Mucosa of gallbladder (tissue), 1 donor: ENCODE measurements around the gene VMA21. TPM values are rescaled to one million over a fixed set of nuclear protein-coding genes. Genes with fewer than 3 reads are reported as not detected.

Experiments used
- DNase-seq: peaks from one replicate; pipeline ENCODE4 v3.0.0-alpha.2; 2020; ENCODE audit warnings: low spot score
- total RNA-seq: library from RNA; stranded (reverse); gene quantifications from one replicate; pipeline ENCODE4 v1.2.1, GENCODE V29; 2021
- donor health status: DM: no; HTN: no; CAD: no.

VMA21 gene
- total RNA-seq = 20.9 TPM

DNA sequence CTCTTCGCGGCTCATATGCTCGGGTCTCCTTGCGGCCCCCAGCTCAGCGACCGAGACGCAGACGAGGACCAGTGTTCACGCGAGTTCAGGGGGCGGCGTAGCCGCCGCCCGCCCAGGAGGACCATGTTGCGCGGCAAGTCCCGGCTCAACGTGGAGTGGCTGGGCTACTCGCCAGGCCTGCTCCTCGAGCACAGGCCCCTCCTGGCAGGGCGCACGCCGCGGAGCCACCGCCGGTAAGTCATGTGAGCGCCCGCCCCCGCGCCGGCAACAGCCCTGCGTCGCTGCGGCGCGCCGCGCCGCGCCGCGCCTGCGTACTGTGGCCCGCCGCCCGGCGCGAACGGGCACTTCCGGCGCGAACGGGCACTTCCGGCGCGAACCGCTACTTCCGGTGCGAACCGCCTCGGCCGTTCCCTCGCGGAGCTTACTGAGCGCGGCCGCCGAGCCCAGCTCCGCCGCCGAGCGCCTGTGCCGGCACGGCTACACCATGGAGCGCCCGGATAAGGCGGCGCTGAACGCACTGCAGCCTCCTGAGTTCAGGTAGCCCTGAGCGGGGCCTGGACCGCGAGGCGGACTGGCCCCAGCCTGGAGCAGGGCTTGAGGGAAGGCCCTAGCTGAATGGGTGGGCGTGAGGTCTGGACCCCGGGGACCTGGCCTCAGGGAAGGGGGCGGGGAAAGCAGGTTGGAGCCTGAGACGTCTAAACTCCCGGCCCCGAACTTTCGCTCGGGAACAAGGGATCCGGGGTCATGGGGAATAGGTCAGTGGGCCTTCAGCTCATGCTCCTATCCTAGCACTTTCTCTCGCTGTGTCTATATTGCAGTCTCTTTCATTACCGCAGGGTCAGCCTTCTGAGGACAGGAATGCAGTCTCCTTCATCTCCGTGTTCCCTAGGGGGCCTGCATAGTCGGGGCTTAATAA lies at the start of gene VMA21:
TSS of gene VMA21 (plus strand) at position 382 of the 916 bp plus-strand sequence. CDS start at position 485, 103 bp downstream.
- DNase-seq = peak; percentile 84

DNA sequence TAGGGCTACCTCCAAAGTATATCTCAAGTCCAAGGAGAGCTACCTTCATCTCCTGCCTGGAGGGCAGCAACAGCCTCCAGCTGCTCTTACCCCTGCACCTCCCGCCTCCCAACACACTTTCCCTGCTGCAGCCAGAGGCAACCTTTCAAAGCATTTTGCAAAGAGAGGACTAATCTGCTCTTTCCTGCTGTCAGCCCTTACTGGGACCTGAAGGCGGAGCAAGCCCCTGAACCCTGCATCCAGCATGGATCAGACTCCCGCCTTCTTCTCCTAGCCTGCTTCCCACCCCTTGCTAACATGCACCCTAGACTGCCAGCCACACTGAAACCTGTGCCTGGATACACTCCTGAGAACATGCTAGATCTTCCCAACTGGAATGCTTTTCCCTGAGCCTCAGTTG lies 37.7 kb upstream of the VMA21 start:
- no peak for DNase-seq

DNA sequence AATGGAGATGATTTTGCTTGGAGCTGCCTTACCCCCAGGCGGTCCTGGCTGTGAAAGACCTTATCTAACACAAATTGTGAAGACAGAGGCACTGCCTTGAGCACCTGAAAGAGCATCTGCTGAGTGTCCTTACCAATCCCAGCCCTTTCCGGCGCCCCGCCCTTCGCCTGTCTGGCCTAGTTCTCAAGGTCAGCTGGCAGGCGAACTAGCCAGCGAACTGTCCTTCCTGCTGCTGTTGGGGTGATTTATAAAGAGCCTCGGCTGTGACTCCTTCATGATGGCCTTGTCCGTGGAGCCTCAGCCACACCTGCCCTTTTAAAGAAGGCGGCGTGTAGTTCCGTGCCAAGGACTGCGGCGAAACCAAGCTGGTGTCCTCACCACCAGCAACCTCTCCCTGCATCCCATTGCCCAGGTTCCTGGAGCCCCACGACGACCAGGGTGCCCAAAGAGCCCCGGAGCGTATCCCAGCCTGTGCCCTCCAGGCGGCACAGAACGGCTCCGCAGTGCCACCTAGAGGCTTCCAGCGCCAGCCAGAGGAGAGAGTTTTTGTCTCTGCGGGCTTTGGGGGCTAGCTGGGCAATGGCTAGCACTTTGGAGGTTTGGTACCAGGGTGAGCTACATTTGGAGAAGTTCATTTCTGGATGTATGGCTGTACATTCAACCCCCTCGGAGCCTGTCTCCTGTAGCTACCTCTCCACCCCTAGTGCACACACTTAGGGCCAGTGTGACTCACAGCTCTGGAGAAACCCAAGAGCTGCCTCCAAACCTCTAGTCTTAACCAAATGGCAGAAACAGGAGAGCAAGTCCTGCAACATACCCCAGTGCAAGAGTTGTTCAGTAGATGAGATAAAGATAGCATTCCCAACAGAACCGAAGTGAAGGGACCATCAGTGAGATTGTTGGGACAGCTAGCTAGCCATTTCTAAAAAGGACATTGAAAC lies 36.8 kb upstream of the VMA21 start:
- no peak for DNase-seq

DNA sequence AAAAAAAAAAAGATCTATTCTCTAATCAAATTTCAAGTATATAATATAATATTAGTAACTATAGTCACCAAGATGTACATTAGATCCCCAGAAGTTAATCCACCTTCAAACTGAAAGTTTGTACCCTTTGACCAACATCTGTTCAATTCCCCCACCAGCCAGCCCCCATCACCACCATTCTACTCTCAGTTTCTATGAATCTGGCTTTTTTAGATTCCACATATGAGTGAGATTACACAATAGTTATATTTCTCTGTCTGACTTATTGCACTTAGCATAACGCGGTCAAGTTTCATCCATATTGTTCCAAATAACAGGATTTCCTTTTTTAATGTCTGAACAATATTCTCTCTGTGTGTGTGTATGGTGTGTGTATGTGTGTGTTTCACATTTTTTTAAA lies 33.7 kb upstream of the VMA21 start:
- DNase-seq = no peak

DNA sequence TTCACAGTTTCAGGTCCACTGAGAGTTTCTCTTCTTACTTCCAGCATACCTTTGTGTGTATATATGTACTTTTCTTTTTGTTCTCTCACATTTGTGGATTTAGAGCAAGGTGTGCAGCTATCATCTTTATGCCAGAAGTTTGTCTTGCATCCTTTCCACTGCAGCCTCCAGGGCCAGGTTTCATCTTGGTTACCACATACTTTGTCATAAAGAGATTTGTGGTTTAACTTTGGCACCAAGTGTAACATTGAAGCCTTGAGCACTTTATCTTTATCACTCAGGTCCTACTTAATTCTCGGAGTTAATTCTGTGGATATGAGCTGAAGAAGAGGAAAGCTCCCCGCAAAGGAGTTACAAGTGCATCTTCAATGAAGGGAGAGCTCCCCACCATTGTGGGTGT lies 31.4 kb upstream of the VMA21 start:
- no peak for DNase-seq

DNA sequence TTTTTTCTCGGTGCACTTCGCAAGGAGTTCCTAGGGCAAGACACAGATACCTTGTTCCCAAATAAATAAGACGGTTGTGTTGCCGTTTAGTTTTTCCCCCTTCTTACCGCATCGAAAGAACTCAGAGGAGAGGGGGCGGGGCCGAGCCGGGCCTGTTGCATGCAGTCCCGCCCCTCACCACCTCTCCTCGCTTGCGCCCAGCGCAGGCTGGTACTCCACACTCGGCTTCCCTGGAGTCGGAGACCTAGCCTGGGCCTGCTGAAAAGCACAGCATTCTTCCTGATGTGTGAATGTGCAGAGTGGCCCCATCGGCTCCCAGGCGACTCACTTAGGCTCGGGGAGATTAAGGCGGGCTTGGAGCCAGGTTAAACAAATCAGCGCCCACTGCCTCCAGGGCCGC lies 26.1 kb upstream of the VMA21 start:
- no peak for DNase-seq

DNA sequence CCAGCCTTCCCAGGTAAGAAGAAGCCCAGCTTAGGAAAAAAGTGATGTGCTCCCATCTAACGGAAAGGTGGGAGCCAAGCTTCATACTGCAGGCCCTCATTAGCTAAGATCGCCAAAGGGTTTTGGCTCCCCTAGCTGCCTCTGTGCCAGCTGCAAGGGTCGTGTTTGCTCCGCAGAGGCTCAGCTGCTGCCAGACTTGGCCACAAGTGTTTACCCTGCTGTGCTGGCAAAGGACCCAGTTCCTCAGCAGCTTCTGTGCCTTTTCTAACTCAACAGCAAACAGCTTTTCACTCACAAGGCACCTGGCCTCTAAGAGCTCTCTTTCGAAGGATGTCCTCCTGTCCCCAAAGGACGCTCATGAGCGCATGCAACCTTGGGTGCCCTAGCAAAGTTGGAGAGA lies 12.2 kb upstream of the VMA21 start:
- DNase-seq = no peak

- no peak for DNase-seq
Measured at GRCh38 chrX:151386838-151387459, 10.1 kb upstream of the VMA21 start.

DNA sequence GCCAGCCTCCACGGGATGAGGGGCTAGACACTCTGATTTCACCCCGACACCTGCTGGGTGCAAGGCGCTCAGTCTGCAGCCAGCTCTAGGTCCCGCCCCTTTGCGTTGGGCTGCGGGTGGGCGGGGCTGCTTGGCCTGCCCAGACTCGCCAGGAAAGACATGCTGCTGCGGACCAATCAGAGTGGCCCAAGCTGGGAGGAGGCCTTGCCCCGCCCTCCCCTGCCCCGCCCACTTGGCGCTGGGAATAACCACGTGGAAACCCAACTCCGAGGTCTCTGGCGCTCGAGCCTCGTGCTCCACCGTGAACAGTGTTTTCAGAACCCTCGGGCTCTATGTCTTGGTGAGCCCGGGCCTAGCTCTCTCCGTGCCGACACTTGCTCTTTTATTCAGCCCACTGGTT lies 5.3 kb upstream of the VMA21 start:
- DNase-seq = no peak

- no peak for DNase-seq
Measured at GRCh38 chrX:151393514-151393913, 3.5 kb upstream of the VMA21 start.

- no peak for DNase-seq
Measured at GRCh38 chrX:151396042-151396824, 773 bp upstream of the VMA21 start.

DNA sequence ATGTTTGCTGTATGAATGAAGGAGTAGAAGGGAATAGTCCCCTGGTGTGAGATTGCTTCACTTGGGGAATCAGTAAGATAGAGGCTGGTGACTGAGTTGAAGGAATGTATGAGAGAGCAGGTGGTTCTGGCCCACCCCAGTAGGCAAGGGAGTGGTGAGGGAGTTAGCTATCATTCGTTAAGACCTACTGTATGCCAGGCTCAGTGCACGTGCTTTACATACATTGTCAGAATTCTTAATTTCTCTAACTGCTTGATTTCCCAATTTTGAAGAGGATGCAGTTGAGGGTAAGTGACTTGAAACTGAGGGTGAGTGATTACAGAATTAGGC lies 700 bp downstream of the VMA21 start:
- DNase-seq = no peak

DNA sequence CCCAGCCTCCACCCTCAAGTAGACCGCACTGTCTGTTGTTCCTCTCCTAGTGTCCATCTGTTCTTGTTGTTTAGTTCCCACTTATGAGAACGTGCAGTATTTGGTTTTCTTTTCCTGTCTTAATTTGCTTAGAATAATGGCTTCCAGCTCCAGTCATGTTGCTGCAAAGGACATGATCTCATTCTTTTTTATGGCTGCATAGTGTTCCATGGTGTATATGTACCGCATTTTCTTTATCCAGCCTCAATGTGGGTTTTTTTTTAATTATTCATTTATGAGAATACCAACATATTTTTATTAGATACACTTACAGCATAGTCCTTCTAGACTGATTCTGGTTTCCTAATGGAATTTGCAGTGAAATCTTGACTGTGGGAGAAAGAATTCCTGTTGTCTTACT lies 1.3 kb downstream of the VMA21 start:
- no peak for DNase-seq

DNA sequence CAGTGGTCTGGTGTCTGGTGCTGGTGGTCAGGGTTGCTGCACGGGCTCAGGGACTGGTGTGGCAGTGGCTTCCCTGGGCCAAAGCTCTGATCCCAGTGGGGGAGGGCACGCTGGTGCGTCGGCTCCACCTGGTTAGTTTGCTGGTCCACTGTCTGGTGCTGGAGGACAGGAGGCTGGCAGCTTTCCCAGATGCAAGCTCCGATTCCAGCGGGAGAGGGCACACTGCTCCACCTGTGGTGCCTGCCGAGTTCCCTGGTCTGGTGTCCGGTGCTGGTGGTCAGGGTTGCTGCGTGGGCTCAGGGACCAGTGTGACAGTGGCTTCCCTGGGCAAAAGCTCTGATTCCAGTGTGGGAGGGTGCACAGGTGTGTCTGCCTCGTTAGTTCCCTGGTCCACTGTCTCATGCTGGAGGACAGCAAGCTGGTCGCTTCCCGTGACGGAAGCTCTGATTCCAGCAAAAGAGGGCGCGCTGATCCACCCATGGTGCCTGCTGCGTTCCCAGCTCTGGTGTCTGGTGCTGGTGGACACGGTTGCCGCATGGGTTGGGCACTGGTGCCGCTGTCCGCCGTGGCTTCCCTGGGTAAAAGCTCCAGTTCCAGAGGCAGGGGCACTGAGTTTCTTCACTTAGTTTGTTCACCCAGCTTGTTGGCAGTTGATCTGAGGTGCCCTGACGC lies 5.8 kb downstream of the VMA21 start:
- DNase-seq = no peak

- no peak for DNase-seq
Measured at GRCh38 chrX:151416579-151416978, 19.6 kb downstream of the VMA21 start.

- no peak for DNase-seq
Measured at GRCh38 chrX:151419782-151420181, 22.8 kb downstream of the VMA21 start.

GRCh38 chrX:151424505-151424904 lies 27.5 kb downstream of the VMA21 start:
- DNase-seq = no peak

DNA sequence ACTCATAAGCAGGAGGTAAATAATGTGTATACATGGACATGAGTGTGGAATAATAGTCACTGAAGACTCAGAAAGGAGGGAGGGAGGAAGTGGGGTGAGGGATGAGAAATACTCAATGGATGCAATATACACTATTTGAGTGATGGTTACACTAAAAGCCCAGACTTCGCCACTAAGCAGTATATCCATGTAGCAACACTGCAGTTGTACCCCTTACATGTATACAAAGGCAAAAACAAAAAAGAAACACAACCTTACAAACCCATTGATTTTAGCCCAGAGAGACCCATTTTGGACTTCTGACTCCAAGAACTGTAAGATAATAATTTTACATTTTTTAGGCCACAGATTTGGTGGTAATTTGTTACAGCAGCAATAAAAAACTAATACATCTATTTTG lies 51.5 kb downstream of the VMA21 start:
- no peak for DNase-seq

DNA sequence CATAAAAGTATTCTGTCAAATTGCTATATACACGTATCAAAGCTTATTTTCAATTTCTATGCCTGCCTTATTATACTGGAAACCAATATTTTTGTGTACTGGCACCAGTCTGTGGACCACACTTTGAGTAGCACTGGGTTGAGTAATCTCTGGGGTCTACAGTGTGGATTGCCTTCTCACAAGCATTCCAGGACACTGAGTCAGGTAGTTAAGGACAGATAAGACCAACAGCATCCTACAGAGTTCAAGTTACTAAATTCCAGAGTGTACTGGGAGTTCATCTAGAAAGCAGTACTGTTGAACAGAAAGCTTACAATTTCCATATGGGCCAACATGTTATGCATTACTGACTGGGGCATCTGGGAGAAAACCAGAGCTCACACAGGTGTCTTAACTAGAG lies 61.8 kb downstream of the VMA21 start:
- no peak for DNase-seq
